Right lobe of liver (tissue), 6 donors: Measurements from ENCODE around the gene FAM50A. TPM values are rescaled to one million over a fixed set of nuclear protein-coding genes. Genes with fewer than 3 reads are reported as not detected.

Experiments used
- ATAC-seq, 4 donors: fragments of 200-7000 bp; cut with Tn5 transposase; one replicate each; pipeline ENCODE4 v1.9.1; 2020; ENCODE audit warnings: mild to moderate bottlenecking in 4 of 4, moderate library complexity in 4 of 4
- DNase-seq, 3 donors: peaks; one replicate each; pipeline ENCODE4 v3.0.0-alpha.2; 2020
- H3K27ac ChIP-seq, 3 donors: fragments of 200-600 bp; one replicate each; pipeline ENCODE4 v1.8.0; 2022
- H3K27me3 ChIP-seq, 2 donors: fragments of 200-600 bp; one replicate each; pipeline ENCODE4 v1.8.0; 2022
- H3K36me3 ChIP-seq, 4 donors: fragments of 200-600 bp; sonication (generic) in 1 of 4; one replicate each; pipeline versions ENCODE4 v1.5.1 to v1.8.0; 2017 to 2022; ENCODE audit warnings: control low read depth in 1 of 4
- H3K4me1 ChIP-seq, 4 donors: fragments of 200-600 bp; sonication (generic) in 1 of 4; one replicate each; pipeline versions ENCODE4 v1.5.1 to v1.8.0; 2017 to 2022; ENCODE audit warnings: control low read depth in 1 of 4
- H3K4me3 ChIP-seq, 3 donors: fragments of 200-600 bp; one replicate each; pipeline ENCODE4 v1.8.0; 2022
- H3K9me3 ChIP-seq, 4 donors: fragments of 200-600 bp; sonication (generic) in 1 of 4; one replicate each; pipeline versions ENCODE4 v1.5.1 to v1.8.0; 2017 to 2022; ENCODE audit warnings: control low read depth in 1 of 4
- POLR2A ChIP-seq: fragments of 450-650 bp; IDR thresholded peaks from one replicate; pipeline ENCODE4 v1.6.1; 2017; ENCODE audit warnings: antibody characterized with exemption, mild to moderate bottlenecking
- WGBS: methylation state at CpG from one replicate; pipeline ENCODE4 v1.1.6; 2018; ENCODE audit warnings: low coverage, low lambda C conversion rate; ENCODE audit not compliant: insufficient coverage; ENCODE audit errors: missing lambda C conversion rate; 5-methylcytosine and 5-hydroxymethylcytosine counted together
- intact Hi-C, 2 donors: fragments of 100-400 bp; cut with DNase I; formaldehyde crosslinking; loops; one replicate each; pipeline versions ENCODE4 v1.11.2 to v1.14.1; 2022
- total RNA-seq, 6 experiments: library from RNA; depleted of rRNA in 2 of 6; stranded (reverse); fragments of >200 nt in 2 of 6; fragmentation: NEBNext Ultra II Directional in 3 of 6; extraction: Animal tissue kit (Norgen Biotek cat#: 25700) in 3 of 6; gene quantifications; one replicate each; pipeline versions ENCODE4 v1.1.0 to v1.2.4, GENCODE V29; 2016 to 2023
- TF ChIP-seq, protein P1 (sequence below), 4 donors: fragments of 200-600 bp in 3 of 4; fragments of 450-650 bp in 1 of 4; IDR thresholded peaks; one replicate each; pipeline versions ENCODE4 v1.5.1 to v1.8.0; 2016 to 2022; ENCODE audit warnings: antibody characterized with exemption in 4 of 4, mild to moderate bottlenecking in 2 of 4
- donor health status: DM: no; HTN: yes; CAD: no.
- donor health status: DM: no; HTN: no; CAD: no.
- donor health status: DM: no; HTN: no; CAD: no.
- donor health status: DM: no; HTN: yes; CAD: no.
- donor health status: DM: no; HTN: yes; CAD: no.

FAM50A gene
- total RNA-seq, 6 experiments from 2014 or later, result 19.2 to 36.8 (median 21.9) TPM

DNA sequence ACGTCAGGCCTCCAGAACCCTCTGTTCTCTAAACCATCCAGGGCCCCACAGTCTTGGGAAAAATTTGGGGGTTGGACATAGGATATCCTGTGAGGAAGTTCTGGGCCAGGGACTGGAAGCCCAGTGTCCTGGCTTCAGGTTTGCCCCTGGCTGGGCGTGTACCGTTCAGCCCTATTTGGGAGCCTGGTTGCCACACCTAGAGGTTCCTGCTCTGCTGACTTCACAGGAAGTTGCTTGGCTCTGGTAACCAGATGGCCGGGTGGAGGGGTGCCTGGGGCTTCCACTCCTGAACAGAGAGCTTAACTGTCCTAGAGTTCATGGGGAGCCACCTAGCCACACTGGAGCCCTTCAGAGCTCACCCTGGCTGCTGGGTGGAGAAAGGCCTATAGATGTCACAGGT is 31.5 kb upstream of the FAM50A start:
- TF ChIP-seq, protein P1, sequence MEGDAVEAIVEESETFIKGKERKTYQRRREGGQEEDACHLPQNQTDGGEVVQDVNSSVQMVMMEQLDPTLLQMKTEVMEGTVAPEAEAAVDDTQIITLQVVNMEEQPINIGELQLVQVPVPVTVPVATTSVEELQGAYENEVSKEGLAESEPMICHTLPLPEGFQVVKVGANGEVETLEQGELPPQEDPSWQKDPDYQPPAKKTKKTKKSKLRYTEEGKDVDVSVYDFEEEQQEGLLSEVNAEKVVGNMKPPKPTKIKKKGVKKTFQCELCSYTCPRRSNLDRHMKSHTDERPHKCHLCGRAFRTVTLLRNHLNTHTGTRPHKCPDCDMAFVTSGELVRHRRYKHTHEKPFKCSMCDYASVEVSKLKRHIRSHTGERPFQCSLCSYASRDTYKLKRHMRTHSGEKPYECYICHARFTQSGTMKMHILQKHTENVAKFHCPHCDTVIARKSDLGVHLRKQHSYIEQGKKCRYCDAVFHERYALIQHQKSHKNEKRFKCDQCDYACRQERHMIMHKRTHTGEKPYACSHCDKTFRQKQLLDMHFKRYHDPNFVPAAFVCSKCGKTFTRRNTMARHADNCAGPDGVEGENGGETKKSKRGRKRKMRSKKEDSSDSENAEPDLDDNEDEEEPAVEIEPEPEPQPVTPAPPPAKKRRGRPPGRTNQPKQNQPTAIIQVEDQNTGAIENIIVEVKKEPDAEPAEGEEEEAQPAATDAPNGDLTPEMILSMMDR (IDR thresholded peaks at IDR 0.05), result no peak
- no peak for TF ChIP-seq POLR2A
- WGBS, result 20% methylated on average over 3 of the region's 4 CpGs
- ATAC-seq, result peak in 3 of 4 donors; percentile 6 to 21 (median 7)

GRCh38 chrX:154413142-154413541 is 30.8 kb upstream of the FAM50A start:
- intact Hi-C loops, result no loop called here
- H3K4me3 ChIP-seq, result no peak overlapping the region
- no peak overlapping the region for H3K27ac ChIP-seq
- no peaks in the 10 kb centered on the region for H3K36me3 ChIP-seq
- DNase-seq, result no peak
- WGBS, result no CpG with 5 or more reads among the region's 8 CpGs
- H3K4me1 ChIP-seq, result no peaks in the 10 kb centered on the region
- no peaks in the 10 kb centered on the region for H3K9me3 ChIP-seq
- ATAC-seq, result no peak
- H3K27me3 ChIP-seq, result no peaks in the 10 kb centered on the region
- TF ChIP-seq, protein P1 (IDR thresholded peaks at IDR 0.05), result no peak
- TF ChIP-seq POLR2A, result no peak

More for the DNA sequence above, 31.5 kb upstream of the FAM50A start:
- no peak for DNase-seq
- no peaks in the 10 kb centered on the region for H3K36me3 ChIP-seq
- H3K27ac ChIP-seq, result peak overlapping the region; percentile 78 to 88 (median 86)
- H3K27me3 ChIP-seq, result no peaks in the 10 kb centered on the region
- H3K9me3 ChIP-seq, result no peaks in the 10 kb centered on the region
- no peaks in the 10 kb centered on the region for H3K4me1 ChIP-seq
- peak overlapping the region; percentile 52 to 72 (median 70) for H3K4me3 ChIP-seq
- intact Hi-C loops, result no loop called here

- no peaks in the 10 kb centered on the region for H3K4me1 ChIP-seq
- DNase-seq, result no peak
- no peak for TF ChIP-seq POLR2A
- TF ChIP-seq, protein P1 (IDR thresholded peaks at IDR 0.05), result no peak
- no peaks in the 10 kb centered on the region for H3K36me3 ChIP-seq
- no peak overlapping the region for H3K27ac ChIP-seq
- H3K9me3 ChIP-seq, result no peaks in the 10 kb centered on the region
- intact Hi-C loops, result no loop called here
- H3K27me3 ChIP-seq, result no peaks in the 10 kb centered on the region
- WGBS, result 61% methylated on average over 7 of the region's 7 CpGs
- H3K4me3 ChIP-seq, result no peak overlapping the region
- ATAC-seq, result no peak
These were observed 26.8 kb upstream of the FAM50A start for GRCh38 chrX:154417157-154417556.

GRCh38 chrX:154419189-154419588 is 24.8 kb upstream of the FAM50A start:
- Histone ChIP-seq H3K27ac (no peak overlapping the region), H3K36me3 (no peaks in the 10 kb centered on the region), H3K4me1 (no peaks in the 10 kb centered on the region), H3K4me3 (no peak overlapping the region), H3K9me3 (no peaks in the 10 kb centered on the region), H3K27me3 (no peaks in the 10 kb centered on the region)
- 83% methylated on average over 4 of the region's 8 CpGs for WGBS
- ATAC-seq, result no peak
- intact Hi-C loops, result no loop called here
- DNase-seq, result no peak
- no peak for TF ChIP-seq POLR2A
- TF ChIP-seq, protein P1 (IDR thresholded peaks at IDR 0.05), result no peak
